GM23338 (cell line): Measurements from ENCODE around the gene NANS. TPM values are rescaled to one million over a fixed set of nuclear protein-coding genes. Genes with fewer than 3 reads are reported as not detected.

Experiments used
- ATAC-seq: fragments of 200-7000 bp; cut with Tn5 transposase; 3 replicates; pipeline ENCODE4 v1.9.1; 2020
- DNase-seq: peaks from one replicate; pipeline ENCODE4 v3.0.0-alpha.2; 2015; ENCODE audit warnings: low spot score
- H2AFZ ChIP-seq: fragments of 200-600 bp; sonication (generic); 2 replicates; pipeline ENCODE4 v1.8.0; 2016; ENCODE audit warnings: antibody characterized with exemption, mild to moderate bottlenecking, moderate library complexity
- H3F3A ChIP-seq: fragments of 200-600 bp; sonication (generic); replicated peaks from 2 replicates; pipeline ENCODE4 v1.8.0; 2017; ENCODE audit warnings: antibody characterized with exemption, mixed run types, low read depth
- H3K27ac ChIP-seq: fragments of 200-600 bp; sonication (generic); 2 replicates; pipeline ENCODE4 v1.6.1; 2016; ENCODE audit warnings: low read depth
- H3K27me3 ChIP-seq: fragments of 200-600 bp; sonication (generic); 2 replicates; pipeline ENCODE4 v1.8.0; 2016; ENCODE audit warnings: mild to moderate bottlenecking, mixed run types, moderate library complexity; ENCODE audit not compliant: insufficient read depth
- H3K36me3 ChIP-seq: fragments of 200-600 bp; sonication (generic); 2 replicates; pipeline ENCODE4 v1.8.0; 2016; ENCODE audit warnings: mild to moderate bottlenecking; ENCODE audit not compliant: insufficient read depth
- H3K4me1 ChIP-seq: fragments of 200-600 bp; sonication (generic); 2 replicates; pipeline ENCODE4 v1.8.0; 2016; ENCODE audit warnings: mild to moderate bottlenecking, moderate library complexity; ENCODE audit not compliant: insufficient read depth
- H3K4me2 ChIP-seq: fragments of 200-600 bp; sonication (generic); 2 replicates; pipeline ENCODE4 v1.7.1; 2017; ENCODE audit warnings: mixed run types
- H3K4me3 ChIP-seq: fragments of 200-600 bp; sonication (generic); 2 replicates; pipeline ENCODE4 v1.6.1; 2016; ENCODE audit warnings: mixed run types
- H3K79me2 ChIP-seq: fragments of 200-600 bp; sonication (generic); replicated peaks from 2 replicates; pipeline ENCODE4 v1.8.0; 2017; ENCODE audit warnings: mild to moderate bottlenecking; ENCODE audit not compliant: insufficient read depth
- H3K9me2 ChIP-seq: fragments of 200-600 bp; sonication (generic); 2 replicates; pipeline ENCODE4 v1.8.0; 2017; ENCODE audit not compliant: insufficient read depth
- H4K20me1 ChIP-seq: fragments of 200-600 bp; sonication (generic); replicated peaks from 2 replicates; pipeline ENCODE4 v1.8.0; 2017; ENCODE audit warnings: mild to moderate bottlenecking; ENCODE audit not compliant: insufficient read depth
- H3K27ac Mint-ChIP-seq: 2 replicates; pipeline ENCODE4 v1.8.0; 2020; ENCODE audit warnings: inconsistent platforms, mild to moderate bottlenecking, moderate library complexity, mixed read lengths
- H3K27me3 Mint-ChIP-seq: 3 replicates; pipeline ENCODE4 v1.8.0; 2022; ENCODE audit warnings: low read depth, mild to moderate bottlenecking, moderate library complexity, mixed read lengths, inconsistent platforms; ENCODE audit not compliant: insufficient read depth, poor library complexity
- H3K36me3 Mint-ChIP-seq: 3 replicates; pipeline ENCODE4 v1.8.0; 2021; ENCODE audit warnings: low read depth, mild to moderate bottlenecking, inconsistent platforms, moderate library complexity, mixed read lengths
- H3K4me1 Mint-ChIP-seq: 3 replicates; pipeline ENCODE4 v1.8.0; 2020; ENCODE audit warnings: mild to moderate bottlenecking, inconsistent platforms, mixed read lengths
- H3K4me3 Mint-ChIP-seq: 3 replicates; pipeline ENCODE4 v1.8.0; 2021; ENCODE audit warnings: moderate library complexity, mild to moderate bottlenecking, inconsistent platforms, mixed read lengths
- H3K9me3 Mint-ChIP-seq: 3 replicates; pipeline ENCODE4 v1.8.0; 2020; ENCODE audit warnings: moderate library complexity, mild to moderate bottlenecking, inconsistent platforms, mixed read lengths
- CREB1 ChIP-seq: fragments of 250-450 bp; sonication (Bioruptor Pico); IDR thresholded peaks from 2 replicates; pipeline ENCODE4 v1.5.0; 2020; ENCODE audit warnings: low read depth, mild to moderate bottlenecking, moderate library complexity
- CTCF ChIP-seq, 2 experiments: fragments of 200-600 bp in 1 of 2; sonication (generic) in 1 of 2; conservative IDR thresholded peaks; 2 replicates each; pipeline versions ENCODE4 v1.5.1 to v1.6.1; 2016 to 2017; ENCODE audit warnings: antibody characterized with exemption in 2 of 2, low read depth in 2 of 2, mild to moderate bottlenecking in 2 of 2, moderate library complexity in 1 of 2
- ETS1 ChIP-seq: IDR thresholded peaks from 2 replicates; pipeline ENCODE4 v1.6.1; 2016; ENCODE audit warnings: antibody characterized with exemption
- EZH2phosphoT487 ChIP-seq: fragments of 200-600 bp; sonication (generic); IDR thresholded peaks from one replicate; pipeline ENCODE4 v1.8.1; 2018; ENCODE audit warnings: antibody characterized with exemption; ENCODE audit not compliant: unreplicated experiment
- JUNB ChIP-seq: IDR thresholded peaks from one replicate; pipeline ENCODE4 v1.6.1; 2016; ENCODE audit warnings: antibody characterized with exemption; ENCODE audit not compliant: unreplicated experiment
- NANOG ChIP-seq: IDR thresholded peaks from 2 replicates; pipeline ENCODE4 v1.6.1; 2016; ENCODE audit warnings: antibody characterized with exemption, borderline replicate concordance
- POLR2AphosphoS5 ChIP-seq: IDR thresholded peaks from 2 replicates; pipeline ENCODE4 v1.6.1; 2016; ENCODE audit warnings: antibody characterized with exemption, low read depth
- REST ChIP-seq: IDR thresholded peaks from one replicate; pipeline ENCODE4 v1.6.1; 2018; ENCODE audit warnings: antibody characterized with exemption; ENCODE audit not compliant: unreplicated experiment
- STAT1 ChIP-seq: IDR thresholded peaks from one replicate; pipeline ENCODE4 v1.6.1; 2016; ENCODE audit warnings: antibody characterized with exemption; ENCODE audit not compliant: unreplicated experiment
- ZNF114 ChIP-seq: fragments of 250-450 bp; sonication (Bioruptor Pico); IDR thresholded peaks from 2 replicates; pipeline ENCODE4 v1.5.0; 2020; ENCODE audit warnings: mild to moderate bottlenecking, moderate library complexity
- ZNF331 ChIP-seq: fragments of 250-450 bp; sonication (Bioruptor Pico); IDR thresholded peaks from 2 replicates; pipeline ENCODE4 v1.5.0; 2020; ENCODE audit warnings: low read depth, mild to moderate bottlenecking, moderate library complexity
- polyA plus RNA-seq: library from polyadenylated mRNA; unstranded; fragments of >200 nt; fragmentation: Nextera tagmentation; extraction: Ambion mirVana; gene quantifications from 2 replicates; pipeline ENCODE4 v1.2.1, GENCODE V29; 2016
- total RNA-seq: library from RNA; depleted of rRNA; stranded (reverse); fragments of >200 nt; shearing (Covaris generic); gene quantifications from 2 replicates; pipeline ENCODE4 v1.2.3, GENCODE V29; 2014

NANS gene
- total and polyA plus RNA-seq, 2 experiments from 2014 or later, result 67.3 to 77.4 TPM

- TF ChIP-seq EZH2phosphoT487 (no peak), NANOG (no peak), ZNF331 (CRISPR knock-in tag) (no peak)
- Mint-ChIP-seq H3K4me3 (no peak overlapping the region), H3K27ac (no peak overlapping the region), H3K9me3 (no peaks in the 10 kb centered on the region), H3K36me3 (no peaks in the 10 kb centered on the region), H3K27me3 (no peaks in the 10 kb centered on the region), H3K4me1 (peaks cover 8% of the 10 kb centered on the region; the same call in 2 of the 3 replicates)
- Histone ChIP-seq H2AFZ (peak overlapping the region; percentile 74; the same call in 1 of the 2 replicates), H3K27me3 (no peaks in the 10 kb centered on the region), H3K79me2 (no peaks in the 10 kb centered on the region), H4K20me1 (no peaks in the 10 kb centered on the region), H3K4me2 (no peak overlapping the region), H3K4me1 (no peaks in the 10 kb centered on the region), H3K36me3 (no peaks in the 10 kb centered on the region), H3K4me3 (no peak overlapping the region), H3K27ac (no peak overlapping the region), H3K9me2 (no peaks in the 10 kb centered on the region), H3F3A (no peaks in the 10 kb centered on the region)
- DNase-seq (no peak), ATAC-seq (no peak)
These were observed 12.6 kb upstream of the NANS start for GRCh38 chr9:98043915-98044314.

GRCh38 chr9:98045234-98046179 lies 11.0 kb upstream of the NANS start:
- Histone ChIP-seq H3K27me3 (no peaks in the 10 kb centered on the region), H3K4me2 (no peak overlapping the region), H3K79me2 (no peaks in the 10 kb centered on the region), H3F3A (no peaks in the 10 kb centered on the region), H3K9me2 (no peaks in the 10 kb centered on the region), H3K27ac (no peak overlapping the region), H2AFZ (peak overlapping the region; percentile 64; the same call in 1 of the 2 replicates), H3K4me1 (no peaks in the 10 kb centered on the region), H3K36me3 (no peaks in the 10 kb centered on the region), H4K20me1 (no peaks in the 10 kb centered on the region), H3K4me3 (no peak overlapping the region)
- Mint-ChIP-seq H3K9me3 (no peaks in the 10 kb centered on the region), H3K4me1 (no peaks in the 10 kb centered on the region), H3K4me3 (no peak overlapping the region), H3K36me3 (no peaks in the 10 kb centered on the region), H3K27ac (no peak overlapping the region), H3K27me3 (no peaks in the 10 kb centered on the region)
- ATAC-seq (no peak), DNase-seq (no peak)
- TF ChIP-seq ETS1 (no peak), POLR2AphosphoS5 (no peak), CTCF (conservative IDR thresholded peaks at IDR 0.05; ENCODE audit: low read depth in 2 of 2) (no peak), JUNB (no peak), REST (no peak), ZNF114 (CRISPR knock-in tag) (no peak), NANOG (no peak), CREB1 (CRISPR knock-in tag) (no peak), STAT1 (no peak), ZNF331 (CRISPR knock-in tag) (no peak)
